ENCODE data around the gene PTPRM.

Gene PTPRM

DNA sequence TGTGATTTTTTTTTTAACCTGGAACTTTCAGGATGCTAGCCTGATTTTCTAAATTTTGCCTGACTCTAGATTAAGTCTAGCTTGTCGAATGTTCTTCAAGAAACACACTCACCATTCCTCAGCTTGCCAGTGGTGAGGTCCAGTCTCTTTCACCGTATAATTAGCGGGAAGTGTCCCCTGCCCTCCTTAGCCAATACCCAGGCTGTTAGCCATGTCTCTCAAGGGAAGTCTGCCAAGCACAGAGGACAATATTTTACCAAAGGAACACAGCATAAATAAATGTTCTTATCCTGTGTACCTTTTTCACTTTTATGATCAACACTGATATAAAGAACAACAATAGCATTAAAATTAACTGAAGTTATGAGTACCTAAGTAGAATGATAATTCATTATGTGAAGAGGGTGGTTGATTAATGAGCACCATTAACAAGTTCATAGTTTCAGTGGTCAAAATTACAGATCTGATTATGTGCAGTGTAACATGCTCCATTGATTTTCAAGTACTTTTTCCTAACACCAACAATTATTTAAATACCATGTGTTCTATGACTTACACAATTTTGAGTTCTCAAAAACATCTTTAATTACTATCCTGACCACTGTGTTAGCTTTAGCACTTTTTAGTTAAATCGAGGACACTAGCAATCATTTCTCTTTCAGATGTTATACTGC, 596.3 kb downstream of the PTPRM start:
- H3K4me3 ChIP-seq (ENCODE audit: low read length): no peak overlapping the region
- H3K27me3 ChIP-seq (replicated peaks; ENCODE audit: insufficient read depth, low read length): no peaks in the 10 kb centered on the region
- TF ChIP-seq, protein P1, sequence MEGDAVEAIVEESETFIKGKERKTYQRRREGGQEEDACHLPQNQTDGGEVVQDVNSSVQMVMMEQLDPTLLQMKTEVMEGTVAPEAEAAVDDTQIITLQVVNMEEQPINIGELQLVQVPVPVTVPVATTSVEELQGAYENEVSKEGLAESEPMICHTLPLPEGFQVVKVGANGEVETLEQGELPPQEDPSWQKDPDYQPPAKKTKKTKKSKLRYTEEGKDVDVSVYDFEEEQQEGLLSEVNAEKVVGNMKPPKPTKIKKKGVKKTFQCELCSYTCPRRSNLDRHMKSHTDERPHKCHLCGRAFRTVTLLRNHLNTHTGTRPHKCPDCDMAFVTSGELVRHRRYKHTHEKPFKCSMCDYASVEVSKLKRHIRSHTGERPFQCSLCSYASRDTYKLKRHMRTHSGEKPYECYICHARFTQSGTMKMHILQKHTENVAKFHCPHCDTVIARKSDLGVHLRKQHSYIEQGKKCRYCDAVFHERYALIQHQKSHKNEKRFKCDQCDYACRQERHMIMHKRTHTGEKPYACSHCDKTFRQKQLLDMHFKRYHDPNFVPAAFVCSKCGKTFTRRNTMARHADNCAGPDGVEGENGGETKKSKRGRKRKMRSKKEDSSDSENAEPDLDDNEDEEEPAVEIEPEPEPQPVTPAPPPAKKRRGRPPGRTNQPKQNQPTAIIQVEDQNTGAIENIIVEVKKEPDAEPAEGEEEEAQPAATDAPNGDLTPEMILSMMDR (IDR thresholded peaks at IDR 0.05; ENCODE audit: low read length): no peak
- no peak for TF ChIP-seq EZH2 (optimal IDR thresholded peaks at IDR 0.05; ENCODE audit: low read depth, low read length)
- no peak for TF ChIP-seq EZH2phosphoT487 (IDR thresholded peaks at IDR 0.05; ENCODE audit: low read length)
- H3K9ac ChIP-seq (ENCODE audit: low read length): no peak overlapping the region
- H3K4me2 ChIP-seq (ENCODE audit: low read depth, low read length): no peak overlapping the region
- H3K36me3 ChIP-seq (replicated peaks; ENCODE audit: insufficient read depth, low read length): no peaks in the 10 kb centered on the region
- H3F3A ChIP-seq (ENCODE audit: insufficient read depth, low read length): no peaks in the 10 kb centered on the region
- no peak for DNase-seq
- H3K4me1 ChIP-seq (ENCODE audit: low read length): no peaks in the 10 kb centered on the region
- no peak overlapping the region for H3K27ac ChIP-seq (ENCODE audit: low read length)
- no peak overlapping the region for H2AFZ ChIP-seq (ENCODE audit: low read length)
- no peaks in the 10 kb centered on the region for H3K9me2 ChIP-seq (replicated peaks; ENCODE audit: insufficient read depth, low read length)
- no peaks in the 10 kb centered on the region for H4K20me1 ChIP-seq (ENCODE audit: insufficient read depth, low read length)
- no peaks in the 10 kb centered on the region for H3K79me2 ChIP-seq (ENCODE audit: low read length)
- H3K9me3 ChIP-seq (replicated peaks; ENCODE audit: insufficient read depth, low read length): no peaks in the 10 kb centered on the region

DNA sequence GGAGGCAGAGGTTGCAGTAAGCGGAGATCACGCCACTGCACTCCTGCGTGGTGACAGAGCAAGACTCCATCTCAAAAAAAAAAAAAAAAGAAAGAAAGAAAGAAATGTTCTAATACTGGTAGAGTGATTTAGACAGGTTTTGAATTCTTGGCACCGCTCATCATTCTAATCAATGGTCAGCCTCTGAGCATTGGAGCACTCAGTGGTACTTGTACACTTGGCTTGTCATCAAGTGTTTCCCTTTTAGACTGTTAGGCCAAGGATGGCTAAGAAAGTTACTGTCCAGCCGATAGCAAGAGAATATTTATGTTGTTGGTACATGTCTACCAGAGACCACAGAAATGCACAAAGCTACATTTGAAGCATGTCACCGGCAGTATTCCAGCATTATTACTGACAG, 598.0 kb downstream of the PTPRM start:
- Histone ChIP-seq H3K9me2 (replicated peaks; ENCODE audit: insufficient read depth, low read length) (no peaks in the 10 kb centered on the region), H3K36me3 (replicated peaks; ENCODE audit: insufficient read depth, low read length) (no peaks in the 10 kb centered on the region), H3F3A (ENCODE audit: insufficient read depth, low read length) (no peaks in the 10 kb centered on the region), H2AFZ (ENCODE audit: low read length) (no peak overlapping the region), H3K27ac (ENCODE audit: low read length) (no peak overlapping the region), H4K20me1 (ENCODE audit: insufficient read depth, low read length) (no peaks in the 10 kb centered on the region), H3K4me1 (ENCODE audit: low read length) (no peaks in the 10 kb centered on the region), H3K4me3 (ENCODE audit: low read length) (no peak overlapping the region), H3K27me3 (replicated peaks; ENCODE audit: insufficient read depth, low read length) (no peaks in the 10 kb centered on the region), H3K9ac (ENCODE audit: low read length) (no peak overlapping the region), H3K9me3 (replicated peaks; ENCODE audit: insufficient read depth, low read length) (no peaks in the 10 kb centered on the region), H3K4me2 (ENCODE audit: low read depth, low read length) (no peak overlapping the region), H3K79me2 (ENCODE audit: low read length) (no peaks in the 10 kb centered on the region)
- TF ChIP-seq, protein P1 (IDR thresholded peaks at IDR 0.05; ENCODE audit: low read length): no peak
- TF ChIP-seq EZH2 (optimal IDR thresholded peaks at IDR 0.05; ENCODE audit: low read depth, low read length) (no peak), EZH2phosphoT487 (IDR thresholded peaks at IDR 0.05; ENCODE audit: low read length) (no peak)
- DNase-seq: no peak

DNA sequence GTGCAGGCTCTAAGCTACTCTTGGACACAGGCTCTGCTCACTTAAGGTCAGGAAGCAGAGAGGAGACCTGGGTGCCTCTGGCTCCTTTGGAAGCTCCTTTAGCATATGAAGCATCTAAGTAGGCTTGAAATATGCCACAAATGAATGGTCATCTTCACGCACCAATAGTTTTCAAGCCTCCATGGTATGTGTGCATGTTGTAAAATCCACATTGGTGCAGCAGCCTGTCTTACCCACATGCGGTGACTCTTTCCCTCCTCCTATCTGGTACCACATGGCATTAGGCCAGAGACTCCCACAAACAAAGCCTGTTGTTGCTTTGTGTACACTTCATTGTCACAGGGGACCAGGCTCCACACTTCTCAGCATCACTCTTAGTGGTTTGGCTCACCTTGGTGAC, 599.9 kb downstream of the PTPRM start:
- no peaks in the 10 kb centered on the region for H3K27me3 ChIP-seq (replicated peaks; ENCODE audit: insufficient read depth, low read length)
- H3F3A ChIP-seq (ENCODE audit: insufficient read depth, low read length): no peaks in the 10 kb centered on the region
- TF ChIP-seq, protein P1 (IDR thresholded peaks at IDR 0.05; ENCODE audit: low read length): no peak
- TF ChIP-seq EZH2phosphoT487 (IDR thresholded peaks at IDR 0.05; ENCODE audit: low read length) (no peak), EZH2 (optimal IDR thresholded peaks at IDR 0.05; ENCODE audit: low read depth, low read length) (no peak)
- H3K9ac ChIP-seq (ENCODE audit: low read length): no peak overlapping the region
- H3K36me3 ChIP-seq (replicated peaks; ENCODE audit: insufficient read depth, low read length): no peaks in the 10 kb centered on the region
- no peaks in the 10 kb centered on the region for H4K20me1 ChIP-seq (ENCODE audit: insufficient read depth, low read length)
- no peaks in the 10 kb centered on the region for H3K79me2 ChIP-seq (ENCODE audit: low read length)
- no peaks in the 10 kb centered on the region for H3K9me3 ChIP-seq (replicated peaks; ENCODE audit: insufficient read depth, low read length)
- H3K27ac ChIP-seq (ENCODE audit: low read length): no peak overlapping the region
- H3K9me2 ChIP-seq (replicated peaks; ENCODE audit: insufficient read depth, low read length): no peaks in the 10 kb centered on the region
- H3K4me1 ChIP-seq (ENCODE audit: low read length): no peaks in the 10 kb centered on the region
- no peak for DNase-seq
- no peak overlapping the region for H3K4me2 ChIP-seq (ENCODE audit: low read depth, low read length)
- H2AFZ ChIP-seq (ENCODE audit: low read length): no peak overlapping the region
- no peak overlapping the region for H3K4me3 ChIP-seq (ENCODE audit: low read length)
